ENCODE data around the gene PFN2. TPM values are rescaled to one million over a fixed set of nuclear protein-coding genes. Genes with fewer than 3 reads are reported as not detected.

The PFN2 gene
- total RNA-seq, 1 donor from 2014 or later = 40.8 TPM

DNA sequence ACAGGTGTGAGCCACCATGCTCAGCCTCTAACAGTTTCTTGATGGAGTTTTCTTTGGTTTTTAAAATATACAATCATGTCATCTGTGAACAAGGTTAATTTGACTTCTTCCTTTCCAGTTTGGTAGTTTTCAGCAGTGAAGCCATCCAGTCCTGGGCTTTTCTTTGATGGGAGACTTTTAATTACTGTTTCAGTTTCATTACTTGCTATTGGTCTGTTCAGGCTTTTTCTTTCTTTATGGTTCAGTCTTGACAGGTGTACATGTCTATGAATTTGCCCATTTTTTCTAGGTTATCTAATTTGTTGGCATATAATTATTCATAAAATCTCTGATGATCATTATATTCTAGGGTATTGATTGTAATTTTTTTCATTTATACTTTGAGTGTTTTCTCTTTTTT is 36.8 kb downstream of the PFN2 start:
- Histone ChIP-seq H3K36me3 (peaks cover 12% of the 10 kb centered on the region), H3K4me3 (no peak overlapping the region), H3K27ac (replicated peaks) (no peak overlapping the region), H3K4me1 (peaks cover 22% of the 10 kb centered on the region), H3K27me3 (ENCODE audit: low read depth) (no peaks in the 10 kb centered on the region), H3K9me3 (replicated peaks) (peaks cover 9% of the 10 kb centered on the region)
- no peak for DNase-seq
- intact Hi-C loops (cut with micrococcal nuclease) = no loop called here
- no peak for TF ChIP-seq CTCF (IDR thresholded peaks at IDR 0.05; ENCODE audit: borderline replicate concordance)

DNA sequence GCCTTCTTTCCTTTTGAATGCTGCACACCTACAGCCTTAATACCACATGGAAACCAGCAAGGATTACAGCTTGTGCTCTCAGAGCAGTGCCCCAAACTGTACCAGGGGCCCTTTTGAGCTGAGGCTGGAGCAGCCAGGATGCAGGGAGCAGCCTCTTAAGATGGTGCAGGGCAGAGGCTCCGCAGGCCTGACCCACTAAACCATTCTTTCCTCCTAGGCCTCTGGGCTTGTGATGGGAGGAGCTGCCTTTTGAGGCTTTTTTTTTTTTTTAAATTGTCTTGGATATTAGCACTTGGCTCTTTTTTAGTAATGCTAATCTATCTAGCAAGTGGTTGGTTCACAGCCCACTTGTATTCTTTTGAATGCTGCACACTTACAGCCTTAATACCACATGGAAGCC is 37.7 kb downstream of the PFN2 start:
- Histone ChIP-seq H3K27ac (replicated peaks) (no peak overlapping the region), H3K4me1 (peaks cover 17% of the 10 kb centered on the region), H3K4me3 (no peak overlapping the region), H3K36me3 (peaks cover 21% of the 10 kb centered on the region), H3K27me3 (ENCODE audit: low read depth) (no peaks in the 10 kb centered on the region), H3K9me3 (replicated peaks) (peaks cover 18% of the 10 kb centered on the region)
- DNase-seq = no peak
- intact Hi-C loops (cut with micrococcal nuclease) = no loop called here
- no peak for TF ChIP-seq CTCF (IDR thresholded peaks at IDR 0.05; ENCODE audit: borderline replicate concordance)

DNA sequence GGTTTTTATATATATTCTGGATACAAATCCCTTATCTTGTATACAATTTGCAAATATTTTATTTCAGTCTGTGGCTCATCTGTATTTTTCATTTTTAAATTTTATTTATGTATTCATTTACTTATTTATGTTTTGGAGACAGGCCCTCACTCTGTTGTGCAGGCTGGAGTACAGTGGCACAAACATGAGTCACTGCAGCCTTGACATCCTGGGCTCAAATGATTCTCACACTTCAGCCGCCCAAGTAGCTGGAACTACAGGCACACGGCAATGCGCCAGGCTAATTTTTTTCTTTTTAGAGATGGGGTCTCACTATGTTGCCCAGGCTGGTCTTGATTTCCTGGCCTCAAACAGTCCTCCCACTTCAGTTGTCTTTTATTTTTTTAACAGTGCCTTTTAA is 50.6 kb downstream of the PFN2 start:
- Histone ChIP-seq H3K9me3 (replicated peaks) (no peaks in the 10 kb centered on the region), H3K4me3 (no peak overlapping the region), H3K36me3 (peaks cover 22% of the 10 kb centered on the region), H3K4me1 (no peaks in the 10 kb centered on the region), H3K27ac (replicated peaks) (no peak overlapping the region), H3K27me3 (ENCODE audit: low read depth) (no peaks in the 10 kb centered on the region)
- no peak for DNase-seq
- intact Hi-C loops (cut with micrococcal nuclease) = no loop called here
- no peak for TF ChIP-seq CTCF (IDR thresholded peaks at IDR 0.05; ENCODE audit: borderline replicate concordance)

DNA sequence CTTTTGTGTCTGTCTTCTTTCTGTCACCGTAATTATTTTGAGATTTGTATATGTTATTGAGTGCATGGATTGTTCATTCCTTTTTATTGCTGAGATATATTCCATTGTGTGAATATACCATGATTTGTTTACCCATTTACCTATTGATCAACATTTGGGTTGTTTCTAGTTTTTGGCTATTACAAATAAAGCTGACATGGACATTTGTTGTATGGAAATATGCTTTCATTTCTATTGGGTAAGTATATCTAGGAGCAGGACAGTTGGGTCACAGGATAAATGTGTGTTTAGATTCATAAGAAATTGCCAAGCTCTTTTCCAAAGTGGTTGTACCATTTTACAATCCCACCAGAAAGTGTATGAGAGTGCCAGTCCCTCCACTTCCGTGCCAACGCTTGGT is 51.2 kb downstream of the PFN2 start:
- intact Hi-C loops (cut with micrococcal nuclease) = no loop called here
- Histone ChIP-seq H3K27me3 (ENCODE audit: low read depth) (no peaks in the 10 kb centered on the region), H3K4me3 (no peak overlapping the region), H3K36me3 (peaks cover 28% of the 10 kb centered on the region), H3K9me3 (replicated peaks) (no peaks in the 10 kb centered on the region), H3K27ac (replicated peaks) (no peak overlapping the region), H3K4me1 (no peaks in the 10 kb centered on the region)
- TF ChIP-seq CTCF (IDR thresholded peaks at IDR 0.05; ENCODE audit: borderline replicate concordance) = no peak
- no peak for DNase-seq

- no peak for TF ChIP-seq CTCF (IDR thresholded peaks at IDR 0.05; ENCODE audit: borderline replicate concordance)
- H3K27ac ChIP-seq (replicated peaks) = no peak overlapping the region
- intact Hi-C loops (cut with micrococcal nuclease) = no loop called here
- H3K36me3 ChIP-seq = peaks cover 33% of the 10 kb centered on the region
- DNase-seq = no peak
- H3K27me3 ChIP-seq (ENCODE audit: low read depth) = no peaks in the 10 kb centered on the region
- H3K4me3 ChIP-seq = no peak overlapping the region
- no peaks in the 10 kb centered on the region for H3K4me1 ChIP-seq
- H3K9me3 ChIP-seq (replicated peaks) = no peaks in the 10 kb centered on the region
These were observed 53.5 kb downstream of the PFN2 start for GRCh38 chr3:149917124-149917667.

Other genes with a start within 250 kb of the PFN2 start
- gene COMMD2, start 218.4 kb downstream of the PFN2 start, total RNA-seq = 18.4 TPM
- not detected for gene ANKUB1, start 178.3 kb downstream of the PFN2 start, total RNA-seq
- 47.7 TPM for gene RNF13, start 157.7 kb downstream of the PFN2 start, total RNA-seq

Measured in left ventricle myocardium inferior (tissue), 1 donor.